Thyroid gland (tissue), 4 donors: ENCODE results near the gene URB1.

ENCODE experiments used
- POLR2A ChIP-seq, 2 donors: fragments of 450-650 bp; IDR thresholded peaks; one replicate each; pipeline ENCODE4 v1.6.1; 2017; ENCODE audit warnings: antibody characterized with exemption in 2 of 2, mild to moderate bottlenecking in 2 of 2, moderate library complexity in 1 of 2
- TF ChIP-seq, protein P1 (sequence below), 6 experiments: fragments of 200-600 bp in 3 of 6; fragments of 450-650 bp in 3 of 6; sonication (generic) in 3 of 6; IDR thresholded peaks; one replicate each; pipeline ENCODE4 v1.5.1; 2016 to 2019; ENCODE audit warnings: antibody characterized with exemption in 6 of 6, mild to moderate bottlenecking in 2 of 6, inconsistent platforms in 1 of 6, moderate library complexity in 1 of 6

DNA sequence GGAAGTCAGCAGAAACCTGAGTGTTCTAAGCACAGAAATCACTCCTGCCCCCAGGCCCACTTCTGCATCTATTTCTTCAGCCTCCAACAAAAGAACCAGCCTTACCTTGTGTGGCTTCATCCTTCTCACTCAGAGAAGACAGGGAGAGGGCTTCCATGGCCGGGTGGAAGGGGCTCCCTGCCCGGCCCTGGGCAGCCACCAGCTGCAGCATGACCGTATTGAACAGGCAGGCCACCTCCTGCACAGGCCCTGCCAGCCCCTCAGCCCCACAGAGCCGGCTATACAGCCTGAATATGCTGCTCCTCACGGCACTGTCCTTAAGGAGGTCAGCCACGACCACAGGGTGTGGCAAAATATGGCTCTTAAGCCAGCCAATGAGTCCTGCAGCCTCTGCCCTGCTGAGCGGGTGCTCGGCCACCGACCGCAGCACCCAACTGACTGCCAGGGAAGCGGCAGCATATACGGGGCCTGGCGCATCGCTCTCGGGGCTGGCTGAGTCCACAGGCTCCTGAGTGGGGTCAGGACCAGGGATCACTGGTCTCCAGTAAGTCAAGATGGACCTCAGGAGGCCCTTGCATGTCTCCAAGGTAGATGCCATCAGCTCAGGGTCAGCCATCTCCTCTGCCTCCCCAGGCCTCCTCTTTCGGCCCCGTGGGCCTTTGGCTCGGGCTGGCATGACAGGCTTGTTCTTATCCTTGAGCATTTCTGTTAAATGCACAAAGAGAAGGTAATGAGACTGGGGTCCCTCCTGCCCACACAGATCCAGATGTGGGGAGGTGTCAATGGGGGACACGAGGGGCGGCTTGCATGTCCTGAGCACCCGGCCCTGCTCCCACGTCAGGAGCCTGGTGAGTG, 76.2 kb downstream of the URB1 start:
- TF ChIP-seq, protein P1, sequence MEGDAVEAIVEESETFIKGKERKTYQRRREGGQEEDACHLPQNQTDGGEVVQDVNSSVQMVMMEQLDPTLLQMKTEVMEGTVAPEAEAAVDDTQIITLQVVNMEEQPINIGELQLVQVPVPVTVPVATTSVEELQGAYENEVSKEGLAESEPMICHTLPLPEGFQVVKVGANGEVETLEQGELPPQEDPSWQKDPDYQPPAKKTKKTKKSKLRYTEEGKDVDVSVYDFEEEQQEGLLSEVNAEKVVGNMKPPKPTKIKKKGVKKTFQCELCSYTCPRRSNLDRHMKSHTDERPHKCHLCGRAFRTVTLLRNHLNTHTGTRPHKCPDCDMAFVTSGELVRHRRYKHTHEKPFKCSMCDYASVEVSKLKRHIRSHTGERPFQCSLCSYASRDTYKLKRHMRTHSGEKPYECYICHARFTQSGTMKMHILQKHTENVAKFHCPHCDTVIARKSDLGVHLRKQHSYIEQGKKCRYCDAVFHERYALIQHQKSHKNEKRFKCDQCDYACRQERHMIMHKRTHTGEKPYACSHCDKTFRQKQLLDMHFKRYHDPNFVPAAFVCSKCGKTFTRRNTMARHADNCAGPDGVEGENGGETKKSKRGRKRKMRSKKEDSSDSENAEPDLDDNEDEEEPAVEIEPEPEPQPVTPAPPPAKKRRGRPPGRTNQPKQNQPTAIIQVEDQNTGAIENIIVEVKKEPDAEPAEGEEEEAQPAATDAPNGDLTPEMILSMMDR (IDR thresholded peaks at IDR 0.05) = no peak
- no peak for TF ChIP-seq POLR2A (IDR thresholded peaks at IDR 0.05)
